Thymus (tissue), 11 donors: Measurements from ENCODE around the gene TENM4. TPM values are rescaled to one million over a fixed set of nuclear protein-coding genes. Genes with fewer than 3 reads are reported as not detected.

ENCODE experiments used
- DNase-seq, 9 donors: peaks; one replicate each; pipeline ENCODE4 v3.0.0-alpha.2; 2013; ENCODE audit warnings: low spot score in 9 of 9, low read depth in 6 of 9, missing footprints in 1 of 9
- H3K27ac ChIP-seq, 2 donors: one replicate each; pipeline ENCODE4 v1.5.1; 2013; ENCODE audit warnings: control low read depth in 1 of 2, low read depth in 1 of 2, low read length in 1 of 2, mild to moderate bottlenecking in 1 of 2, moderate library complexity in 1 of 2
- H3K27me3 ChIP-seq, 2 donors: one replicate each; pipeline ENCODE4 v1.5.1; 2013; ENCODE audit warnings: low read length in 1 of 2; ENCODE audit not compliant: control insufficient read depth in 2 of 2, insufficient read depth in 1 of 2
- H3K36me3 ChIP-seq, 2 donors: one replicate each; pipeline ENCODE4 v1.5.1; 2013; ENCODE audit warnings: low read length in 1 of 2, mild to moderate bottlenecking in 1 of 2, moderate library complexity in 1 of 2; ENCODE audit not compliant: control insufficient read depth in 2 of 2, insufficient read depth in 2 of 2
- H3K4me1 ChIP-seq, 2 donors: one replicate each; pipeline ENCODE4 v1.5.1; 2013; ENCODE audit warnings: low read length in 2 of 2; ENCODE audit not compliant: control insufficient read depth in 2 of 2, insufficient read depth in 2 of 2
- H3K4me3 ChIP-seq, 2 donors: one replicate each; pipeline ENCODE4 v1.5.1; 2013; ENCODE audit warnings: low read length in 2 of 2, control low read depth in 1 of 2, mild to moderate bottlenecking in 1 of 2
- H3K9me3 ChIP-seq, 2 donors: one replicate each; pipeline ENCODE4 v1.5.1; 2013; ENCODE audit warnings: low read length in 1 of 2, mild to moderate bottlenecking in 1 of 2; ENCODE audit not compliant: control insufficient read depth in 2 of 2, insufficient read depth in 1 of 2
- WGBS: extraction: QIAGEN DNeasy Blood & Tissue Kit; methylation state at CpG from one replicate; pipeline ENCODE4 v1.1.7; 2013; 5-methylcytosine and 5-hydroxymethylcytosine counted together
- polyA plus RNA-seq: library from polyadenylated mRNA; stranded (reverse); fragments of 200-250 nt; gene quantifications from one replicate; pipeline ENCODE4 v1.2.3, GENCODE V29; 2013
- total RNA-seq: library from RNA; stranded (reverse); fragments of 120-200 nt; gene quantifications from one replicate; pipeline ENCODE4 v1.2.4, GENCODE V29; 2013
- donor health status: healthy.

TENM4 gene
- total and polyA plus RNA-seq, 2 donors: 1.0 to 2.8 TPM

DNA sequence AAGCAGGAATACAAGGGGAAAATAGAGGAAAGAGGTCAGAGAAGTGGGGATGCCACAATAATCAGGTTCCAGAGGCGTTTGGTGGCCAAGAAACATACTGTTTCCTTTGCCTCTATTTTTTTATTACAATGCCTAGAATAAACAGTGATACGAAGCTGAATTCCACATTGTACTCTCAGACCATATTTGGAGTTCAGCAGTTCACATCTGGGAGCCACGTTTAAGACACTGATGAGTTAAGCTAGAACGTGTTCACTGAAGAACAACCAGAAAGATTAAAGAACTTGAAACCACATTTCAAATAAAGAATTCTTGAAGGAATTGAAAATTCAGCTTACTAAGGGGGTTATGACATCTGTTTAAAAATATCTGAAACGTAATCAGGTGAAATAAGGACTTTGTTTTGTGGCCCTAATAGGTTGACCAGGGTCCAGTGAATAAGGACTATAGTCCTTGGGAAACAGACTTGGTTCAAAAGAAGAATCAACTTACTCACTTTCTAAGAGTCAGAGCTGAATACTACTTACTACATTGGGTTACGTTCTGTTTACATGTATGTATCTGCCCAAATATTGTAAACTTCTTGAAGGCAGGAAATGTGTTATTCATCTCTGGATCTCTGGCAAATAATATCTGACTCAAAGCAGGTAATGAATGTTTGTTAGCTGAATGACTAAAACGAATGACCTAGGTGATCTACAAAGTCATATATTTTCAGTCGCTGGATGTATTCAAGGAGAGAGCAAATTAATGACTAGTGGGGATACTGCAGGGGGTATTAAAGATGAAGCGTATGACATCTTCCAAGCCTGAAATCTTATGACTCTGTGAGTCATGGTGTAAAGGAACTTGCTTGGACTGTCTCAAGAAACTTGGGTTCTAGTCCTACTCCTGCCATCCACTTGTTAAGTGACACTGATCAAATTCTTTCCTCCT lies 619.2 kb downstream of the TENM4 start:
- Histone ChIP-seq H3K27ac (no peak overlapping the region), H3K27me3 (no peaks in the 10 kb centered on the region)
- WGBS: 82% methylated on average over 9 of the region's 9 CpGs

DNA sequence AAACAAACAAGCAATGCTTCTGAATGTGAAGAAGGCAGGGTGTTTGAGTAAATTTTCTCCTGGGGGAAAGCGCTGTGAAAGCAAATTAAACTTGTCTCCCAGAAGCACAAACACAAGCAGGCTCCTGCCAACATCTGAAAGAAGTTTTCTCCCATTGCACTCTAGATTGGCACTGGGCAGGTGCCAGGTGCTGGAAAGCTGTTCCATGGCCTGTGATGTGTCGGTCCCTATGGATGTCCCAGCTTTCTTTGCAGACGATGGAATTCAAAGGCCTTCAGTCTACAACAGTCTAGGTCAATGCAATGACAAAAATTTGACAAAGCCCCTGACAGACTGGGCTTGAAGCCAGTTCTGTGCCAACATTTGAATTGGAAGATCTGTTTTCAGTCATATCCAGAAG lies 620.1 kb downstream of the TENM4 start:
- H3K27me3 ChIP-seq: no peaks in the 10 kb centered on the region
- DNase-seq: no peak
- H3K4me3 ChIP-seq: no peak overlapping the region
- H3K9me3 ChIP-seq: no peaks in the 10 kb centered on the region
- no peaks in the 10 kb centered on the region for H3K36me3 ChIP-seq
- H3K4me1 ChIP-seq: no peaks in the 10 kb centered on the region
- WGBS: 93% methylated on average over 3 of the region's 3 CpGs
- H3K27ac ChIP-seq: no peak overlapping the region

More for the DNA sequence above, 619.2 kb downstream of the TENM4 start:
- H3K9me3 ChIP-seq: no peaks in the 10 kb centered on the region
- no peak overlapping the region for H3K4me3 ChIP-seq
- DNase-seq: no peak
- H3K36me3 ChIP-seq: no peaks in the 10 kb centered on the region
- H3K4me1 ChIP-seq: no peaks in the 10 kb centered on the region

GRCh38 chr11:78818201-78818600 lies 622.6 kb downstream of the TENM4 start:
- Histone ChIP-seq H3K9me3 (no peaks in the 10 kb centered on the region), H3K4me3 (no peak overlapping the region), H3K4me1 (no peaks in the 10 kb centered on the region), H3K36me3 (no peaks in the 10 kb centered on the region), H3K27me3 (no peaks in the 10 kb centered on the region), H3K27ac (no peak overlapping the region)
- DNase-seq: no peak
- 91% methylated on average over 4 of the region's 4 CpGs for WGBS

DNA sequence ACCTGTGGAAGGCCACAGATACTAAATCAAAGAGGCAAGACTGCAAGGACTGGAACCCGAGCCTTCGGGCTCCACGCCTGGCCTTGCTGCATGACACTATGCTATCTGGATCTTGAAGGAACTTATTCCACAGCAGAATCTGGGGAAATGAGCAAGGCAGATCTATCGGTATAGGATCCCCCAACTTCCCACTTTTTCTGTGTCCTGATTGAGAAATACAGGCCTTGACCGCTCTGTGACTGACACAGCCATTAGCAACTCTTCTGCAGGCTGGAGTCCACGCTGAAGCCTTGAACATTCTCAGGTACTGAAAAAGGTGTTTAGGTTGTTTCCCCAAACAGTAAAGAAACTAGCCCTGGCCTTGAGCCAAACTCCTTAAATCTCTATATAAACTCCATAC lies 625.0 kb downstream of the TENM4 start:
- H3K36me3 ChIP-seq: no peaks in the 10 kb centered on the region
- H3K27me3 ChIP-seq: no peaks in the 10 kb centered on the region
- DNase-seq: no peak
- no peaks in the 10 kb centered on the region for H3K9me3 ChIP-seq
- no peaks in the 10 kb centered on the region for H3K4me1 ChIP-seq
- 91% methylated on average over 6 of the region's 6 CpGs for WGBS
- H3K4me3 ChIP-seq: no peak overlapping the region
- no peak overlapping the region for H3K27ac ChIP-seq

GRCh38 chr11:78812513-78813293 lies 628.1 kb downstream of the TENM4 start:
- 88% methylated on average over 6 of the region's 6 CpGs for WGBS

DNA sequence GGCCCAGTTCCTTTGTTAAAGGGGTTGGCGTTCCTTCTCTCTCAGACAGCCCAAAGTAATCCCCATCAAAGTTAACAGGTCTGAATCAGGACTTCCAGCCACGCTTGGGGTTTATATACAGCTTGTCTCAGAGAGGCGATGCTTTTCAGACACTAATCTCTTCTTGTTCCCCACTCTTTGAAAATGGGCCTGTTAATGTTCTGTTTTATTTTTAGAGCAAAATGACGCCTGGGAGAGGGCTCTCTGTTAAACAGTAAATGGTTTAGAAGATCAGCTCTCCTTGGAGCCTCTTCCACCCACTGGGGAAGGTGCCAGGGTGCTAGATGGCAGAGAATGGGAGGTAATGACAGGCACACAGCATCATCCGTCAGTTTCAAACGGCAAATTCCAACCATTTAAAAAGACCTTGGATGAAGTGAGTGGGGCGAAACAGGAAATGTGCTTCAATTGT lies 630.2 kb downstream of the TENM4 start:
- Histone ChIP-seq H3K27me3 (no peaks in the 10 kb centered on the region), H3K27ac (no peak overlapping the region), H3K36me3 (no peaks in the 10 kb centered on the region), H3K4me1 (no peaks in the 10 kb centered on the region), H3K4me3 (no peak overlapping the region), H3K9me3 (no peaks in the 10 kb centered on the region)
- WGBS: 93% methylated on average over 7 of the region's 7 CpGs
- DNase-seq: no peak

More at GRCh38 chr11:78812513-78813293, 628.1 kb downstream of the TENM4 start:
- Histone ChIP-seq H3K36me3 (no peaks in the 10 kb centered on the region), H3K9me3 (no peaks in the 10 kb centered on the region), H3K27ac (no peak overlapping the region), H3K4me3 (no peak overlapping the region), H3K27me3 (no peaks in the 10 kb centered on the region), H3K4me1 (no peaks in the 10 kb centered on the region)
- DNase-seq: no peak

DNA sequence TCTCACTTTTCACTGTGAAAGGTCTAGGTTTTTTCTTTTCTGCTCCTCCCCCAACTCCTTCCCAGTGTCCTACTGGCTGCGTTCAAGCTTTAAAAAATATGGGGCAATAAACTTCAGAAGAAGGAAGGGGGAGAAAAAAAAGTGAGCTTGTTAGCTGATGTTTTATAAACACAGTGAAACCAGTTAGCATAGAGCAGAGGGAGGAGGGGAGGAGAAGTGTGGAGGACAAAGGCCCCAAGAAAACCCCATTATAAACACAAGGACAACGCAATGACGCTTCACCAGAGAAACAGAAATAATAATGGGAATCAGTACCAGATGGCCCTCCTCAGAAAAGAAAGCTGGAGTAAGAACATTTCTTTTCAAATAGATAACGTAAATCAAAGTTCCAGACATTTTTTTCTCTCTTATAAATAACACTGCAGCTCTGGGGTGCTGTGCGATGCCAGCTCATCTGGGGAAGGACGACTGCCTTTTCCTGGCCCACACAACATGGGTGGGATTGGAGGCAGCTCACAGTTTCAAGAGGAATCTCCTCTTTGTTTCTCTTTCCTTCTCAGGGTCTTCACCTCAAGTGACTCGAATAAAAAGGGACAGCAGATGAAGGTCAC lies 630.8 kb downstream of the TENM4 start:
- Histone ChIP-seq H3K36me3 (no peaks in the 10 kb centered on the region), H3K4me3 (no peak overlapping the region), H3K4me1 (no peaks in the 10 kb centered on the region), H3K9me3 (no peaks in the 10 kb centered on the region), H3K27ac (no peak overlapping the region), H3K27me3 (no peaks in the 10 kb centered on the region)
- WGBS: 93% methylated on average over 7 of the region's 7 CpGs
- DNase-seq: no peak

DNA sequence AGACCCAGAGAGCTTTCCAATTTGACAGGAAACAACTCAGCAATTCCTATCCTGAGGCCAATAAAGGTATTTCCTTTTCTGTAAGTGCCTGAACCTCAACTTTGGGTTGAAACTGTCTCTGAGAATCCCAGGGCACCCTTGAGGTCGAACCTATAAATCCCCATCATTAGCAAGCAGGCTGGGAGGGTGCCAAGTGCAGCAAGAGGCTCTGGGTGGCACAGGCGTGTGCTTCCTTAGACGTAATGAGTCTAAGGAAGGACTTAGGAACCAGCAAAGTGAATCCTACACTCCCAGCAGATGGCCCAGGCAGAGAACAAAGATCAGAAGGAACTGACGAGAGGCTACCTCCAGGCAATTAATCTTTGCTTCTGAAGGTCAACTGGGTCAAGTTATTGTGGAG lies 631.9 kb downstream of the TENM4 start:
- 40% methylated on average over 4 of the region's 4 CpGs for WGBS
- H3K27ac ChIP-seq: no peak overlapping the region

DNA sequence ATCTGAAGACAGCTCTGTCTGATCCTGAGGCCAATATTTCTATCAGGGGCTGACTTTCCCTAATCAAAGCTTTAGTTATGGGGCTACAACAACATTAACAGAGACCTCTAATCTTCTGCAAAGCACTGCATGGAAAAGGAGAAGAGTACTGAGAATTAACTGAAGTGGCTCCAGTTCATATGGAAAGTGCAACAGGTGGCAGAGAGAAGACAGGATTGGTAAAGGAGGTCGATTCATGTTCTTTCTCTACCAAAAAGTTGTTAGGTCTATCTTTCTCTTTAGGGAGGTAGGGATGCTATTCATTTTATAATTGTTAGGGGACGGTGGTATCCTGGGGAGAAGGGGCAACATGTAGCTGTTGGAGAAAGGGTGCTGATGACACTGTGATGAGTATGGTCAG lies 633.5 kb downstream of the TENM4 start:
- Histone ChIP-seq H3K27ac (no peak overlapping the region), H3K4me1 (no peaks in the 10 kb centered on the region)
- 93% methylated on average over 2 of the region's 2 CpGs for WGBS

More for the DNA sequence above, 631.9 kb downstream of the TENM4 start:
- Histone ChIP-seq H3K9me3 (no peaks in the 10 kb centered on the region), H3K27me3 (no peaks in the 10 kb centered on the region), H3K36me3 (no peaks in the 10 kb centered on the region), H3K4me1 (no peaks in the 10 kb centered on the region), H3K4me3 (no peak overlapping the region)
- DNase-seq: no peak

More for the DNA sequence above, 633.5 kb downstream of the TENM4 start:
- H3K9me3 ChIP-seq: no peaks in the 10 kb centered on the region
- no peak overlapping the region for H3K4me3 ChIP-seq
- no peak for DNase-seq
- H3K27me3 ChIP-seq: no peaks in the 10 kb centered on the region
- no peaks in the 10 kb centered on the region for H3K36me3 ChIP-seq
